OCI-LY1 (cell line): Measurements from ENCODE around the gene VPS54.

Experiments used
- EZH2 ChIP-seq: fragments of 200-600 bp; sonication (generic), shearing (Covaris generic); IDR thresholded peaks from 2 replicates; pipeline ENCODE4 v1.8.0; 2017; ENCODE audit warnings: borderline replicate concordance, mixed run types, mild to moderate bottlenecking, antibody characterized with exemption, low read length, moderate library complexity, mixed read lengths
- TF ChIP-seq, protein P1 (sequence below): fragments of 200-600 bp; sonication (generic), shearing (Covaris generic); IDR thresholded peaks from 2 replicates; pipeline ENCODE4 v1.5.1; 2017; ENCODE audit warnings: mild to moderate bottlenecking, antibody characterized with exemption, low read length, moderate library complexity, mixed read lengths

DNA sequence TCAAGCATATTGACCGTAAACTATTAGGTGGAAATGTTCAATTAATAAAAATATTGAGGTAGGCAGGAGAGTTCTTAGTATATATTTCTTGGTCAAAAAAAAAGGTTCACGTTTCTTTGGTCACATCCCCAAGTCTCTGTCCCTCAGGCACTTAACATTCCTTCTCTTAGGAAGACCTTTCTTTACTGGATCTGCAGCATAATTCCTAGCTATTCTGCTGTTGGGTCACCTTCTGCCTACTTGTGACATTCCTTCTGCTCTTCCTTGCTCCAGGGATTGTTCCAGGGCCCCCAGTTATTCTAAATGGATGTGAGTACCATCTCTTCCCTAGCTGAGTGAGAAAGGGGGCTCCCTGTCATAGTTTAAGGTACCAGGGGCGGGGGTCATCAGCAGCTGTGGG, 173.4 kb downstream of the VPS54 start:
- TF ChIP-seq, protein P1, sequence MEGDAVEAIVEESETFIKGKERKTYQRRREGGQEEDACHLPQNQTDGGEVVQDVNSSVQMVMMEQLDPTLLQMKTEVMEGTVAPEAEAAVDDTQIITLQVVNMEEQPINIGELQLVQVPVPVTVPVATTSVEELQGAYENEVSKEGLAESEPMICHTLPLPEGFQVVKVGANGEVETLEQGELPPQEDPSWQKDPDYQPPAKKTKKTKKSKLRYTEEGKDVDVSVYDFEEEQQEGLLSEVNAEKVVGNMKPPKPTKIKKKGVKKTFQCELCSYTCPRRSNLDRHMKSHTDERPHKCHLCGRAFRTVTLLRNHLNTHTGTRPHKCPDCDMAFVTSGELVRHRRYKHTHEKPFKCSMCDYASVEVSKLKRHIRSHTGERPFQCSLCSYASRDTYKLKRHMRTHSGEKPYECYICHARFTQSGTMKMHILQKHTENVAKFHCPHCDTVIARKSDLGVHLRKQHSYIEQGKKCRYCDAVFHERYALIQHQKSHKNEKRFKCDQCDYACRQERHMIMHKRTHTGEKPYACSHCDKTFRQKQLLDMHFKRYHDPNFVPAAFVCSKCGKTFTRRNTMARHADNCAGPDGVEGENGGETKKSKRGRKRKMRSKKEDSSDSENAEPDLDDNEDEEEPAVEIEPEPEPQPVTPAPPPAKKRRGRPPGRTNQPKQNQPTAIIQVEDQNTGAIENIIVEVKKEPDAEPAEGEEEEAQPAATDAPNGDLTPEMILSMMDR, result no peak
- no peak for TF ChIP-seq EZH2
